Dedifferentiated amniotic fluid mesenchymal stem cell (primary cell): ENCODE measurements around the gene DAZAP2.
A peak's percentile ranks its signal among the peaks of the same experiment; 100 is the strongest.

Experiments
- DNase-seq: peaks from one replicate; pipeline ENCODE4 v3.0.0-alpha.2; 2016; ENCODE audit errors: extremely low spot score

Gene DAZAP2, protein sequence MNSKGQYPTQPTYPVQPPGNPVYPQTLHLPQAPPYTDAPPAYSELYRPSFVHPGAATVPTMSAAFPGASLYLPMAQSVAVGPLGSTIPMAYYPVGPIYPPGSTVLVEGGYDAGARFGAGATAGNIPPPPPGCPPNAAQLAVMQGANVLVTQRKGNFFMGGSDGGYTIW

DNA sequence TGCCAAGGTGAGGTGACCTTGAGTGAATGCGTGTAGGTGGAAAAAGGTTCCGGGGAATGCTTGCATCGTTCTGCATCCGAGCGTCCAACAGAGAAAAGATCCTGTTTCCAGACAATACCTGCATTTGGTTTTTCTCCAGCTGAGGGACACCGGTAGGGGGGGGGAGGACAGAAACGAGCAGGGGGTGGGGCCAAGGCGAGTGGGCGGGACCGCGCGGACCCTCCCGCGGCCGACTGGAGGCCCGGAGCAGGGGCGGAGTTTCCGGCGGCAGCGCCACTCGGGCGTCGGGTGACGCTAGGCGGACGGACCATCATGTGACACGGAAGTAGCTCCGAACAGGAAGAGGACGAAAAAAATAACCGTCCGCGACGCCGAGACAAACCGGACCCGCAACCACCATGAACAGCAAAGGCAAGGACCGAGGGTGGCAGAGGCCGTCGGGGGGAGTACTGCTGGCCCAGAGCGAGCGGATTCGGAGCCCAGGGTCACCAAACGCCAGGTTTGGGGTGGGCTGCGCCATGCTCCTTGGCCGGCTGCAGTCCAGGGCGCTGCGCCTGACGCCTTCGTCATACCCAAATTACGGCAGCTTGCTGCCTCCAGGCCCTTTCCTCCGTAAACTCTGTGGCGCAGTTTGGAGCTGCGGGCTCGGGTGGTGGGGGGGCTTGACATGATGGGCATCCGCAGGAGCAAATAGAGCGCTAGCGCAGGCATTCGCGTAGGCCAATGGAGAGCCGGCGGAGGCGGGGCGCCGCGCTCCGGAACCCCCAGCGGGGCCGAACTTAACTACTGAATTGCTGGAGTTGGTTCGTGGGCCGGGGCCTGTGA, at the start of gene DAZAP2:
Gene DAZAP2, plus strand, starts transcription at position 317 of the 825 bp plus-strand sequence. Its CDS starts 82 bp downstream, at position 399.
- peak; percentile 94 for DNase-seq

DNA sequence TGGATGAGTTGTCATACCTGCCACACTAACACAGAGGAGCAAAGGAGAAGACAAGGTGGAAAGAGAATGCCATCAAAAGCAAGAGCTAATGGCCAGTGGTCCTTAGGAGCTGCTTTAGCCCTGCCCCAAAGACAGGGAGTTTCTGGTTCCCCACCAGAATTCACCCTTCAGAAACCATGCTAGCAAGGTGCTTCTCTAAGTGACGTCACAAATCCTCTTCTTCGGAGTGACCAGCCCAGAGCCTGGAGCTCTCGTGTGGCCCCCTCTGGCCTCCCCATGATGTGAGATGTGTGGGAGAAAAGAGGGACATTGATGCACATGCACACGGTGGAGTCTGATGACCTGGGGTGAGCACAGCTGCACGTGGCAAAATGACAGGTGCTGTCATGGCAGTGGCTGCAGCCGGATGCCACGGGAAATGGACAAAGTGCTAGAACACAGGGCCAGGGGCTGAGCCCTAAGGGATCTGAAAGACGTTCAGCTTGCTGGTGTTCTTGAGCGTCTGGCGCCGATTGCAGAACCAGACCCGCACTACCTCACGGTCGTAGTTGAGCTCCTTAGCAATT, 48.8 kb upstream of the DAZAP2 start:
- DNase-seq = no peak

DNA sequence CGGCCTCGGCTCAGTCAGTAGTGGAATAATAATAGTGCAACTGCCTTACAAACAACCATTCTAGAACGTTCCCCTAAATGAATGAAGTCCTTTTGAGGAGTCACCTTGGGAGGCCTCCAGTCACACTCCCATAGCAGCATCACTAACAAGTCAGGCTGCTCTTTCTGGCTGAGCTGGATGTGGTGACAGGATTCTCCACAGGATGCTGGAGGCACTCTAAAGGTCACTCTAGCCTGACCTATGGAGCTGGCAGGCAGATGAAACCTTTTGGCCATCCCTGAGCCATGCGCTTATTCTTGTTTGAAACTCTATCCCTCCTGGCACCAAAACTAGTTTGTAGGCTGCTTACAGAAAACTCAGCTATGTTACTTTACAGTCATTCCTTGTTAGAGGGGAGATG, 47.8 kb upstream of the DAZAP2 start:
- no peak for DNase-seq

DNA sequence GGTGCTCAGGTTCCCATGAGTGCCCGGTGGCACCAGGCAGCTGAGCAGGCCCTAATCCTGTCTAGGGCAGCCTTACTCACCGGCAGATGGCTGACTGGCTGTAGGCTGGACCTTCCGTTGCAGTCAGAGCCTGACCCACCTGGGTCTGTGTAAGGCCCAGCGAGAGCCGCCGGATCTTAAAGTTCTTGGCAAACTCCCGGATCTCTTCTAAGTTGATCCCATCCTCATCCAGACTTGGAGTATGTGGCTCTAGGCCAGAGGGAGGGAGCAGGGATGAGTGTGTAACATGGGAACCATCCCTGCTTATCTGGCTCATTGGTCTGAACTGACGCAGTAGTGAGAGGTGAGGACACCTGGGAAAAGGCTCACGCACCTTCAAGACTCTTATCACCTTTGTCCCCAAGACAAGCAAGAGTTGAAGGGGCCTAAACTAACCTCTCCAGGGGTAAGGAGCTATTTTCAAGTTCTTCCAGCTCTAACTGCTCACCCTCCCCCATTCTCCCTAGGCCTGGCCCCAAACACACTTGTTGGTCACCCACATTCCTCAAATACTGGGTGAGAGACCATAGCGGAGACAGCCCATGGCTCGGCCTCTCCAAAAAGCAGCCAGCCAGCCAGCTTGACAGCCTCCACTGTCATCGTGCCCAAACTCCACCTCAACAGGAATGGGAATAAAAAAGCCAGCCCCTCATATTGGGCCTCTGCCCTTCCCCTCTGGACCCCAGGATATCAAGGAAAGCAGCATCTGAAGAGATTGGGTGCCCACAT, 46.9 kb upstream of the DAZAP2 start:
- DNase-seq = no peak

DNA sequence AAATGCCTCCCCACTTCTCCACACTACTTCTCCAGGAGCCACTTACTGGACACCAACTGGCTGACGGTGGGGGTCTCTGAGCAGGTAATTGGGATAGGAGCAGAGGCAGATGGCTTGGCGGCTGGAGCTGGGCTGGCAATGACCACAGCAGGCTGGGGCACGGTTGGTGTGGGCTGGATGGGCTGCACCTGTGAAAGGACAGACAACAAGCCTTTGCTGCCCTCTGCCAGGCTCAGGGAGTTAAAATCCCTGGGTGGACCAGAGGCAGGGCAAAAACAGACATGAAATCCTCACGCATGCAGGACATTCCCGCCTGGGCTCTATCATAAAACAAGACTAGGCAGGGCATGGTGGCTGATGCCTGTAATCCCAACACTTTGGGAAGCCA, 46.3 kb upstream of the DAZAP2 start:
- no peak for DNase-seq

DNA sequence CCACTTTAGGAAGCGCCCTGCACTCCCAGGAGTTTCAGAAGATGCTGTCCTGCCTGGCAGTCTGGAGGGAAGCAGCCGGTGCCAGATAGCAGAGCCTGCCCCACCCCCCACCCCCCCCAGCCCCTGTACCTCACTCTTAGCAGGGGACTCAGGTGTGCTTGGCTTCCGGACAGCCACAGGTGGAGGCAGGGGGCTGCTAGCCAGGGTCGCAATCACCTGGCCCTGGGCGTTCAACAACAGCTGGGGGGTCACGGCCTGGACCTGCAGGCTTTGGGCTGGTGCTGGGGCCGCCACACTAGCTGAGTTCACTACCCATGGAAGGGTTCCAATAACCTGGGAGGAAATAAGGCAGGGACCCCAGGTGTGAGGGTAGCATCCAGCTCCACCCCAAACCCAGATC, 42.8 kb upstream of the DAZAP2 start:
- no peak for DNase-seq

DNA sequence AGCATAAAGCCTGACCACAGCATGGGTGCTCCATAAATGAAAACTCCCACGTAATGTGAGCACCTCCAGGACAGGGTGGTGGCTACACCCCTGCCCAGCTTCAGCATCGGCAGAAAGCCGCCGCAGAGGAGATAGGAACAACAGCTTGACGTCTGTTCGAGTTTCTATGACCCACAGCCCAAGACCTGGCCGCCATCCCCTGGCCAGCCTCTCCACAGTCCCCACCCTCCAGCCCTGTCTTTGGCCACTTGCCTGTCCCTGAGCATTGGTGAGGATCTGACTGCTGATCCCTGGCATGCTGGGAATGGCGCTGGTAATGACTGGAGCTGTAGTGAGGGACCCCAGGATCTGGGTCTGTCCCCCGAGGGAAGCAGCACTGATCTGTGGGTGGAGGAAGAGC, 42.1 kb upstream of the DAZAP2 start:
- DNase-seq = no peak

DNA sequence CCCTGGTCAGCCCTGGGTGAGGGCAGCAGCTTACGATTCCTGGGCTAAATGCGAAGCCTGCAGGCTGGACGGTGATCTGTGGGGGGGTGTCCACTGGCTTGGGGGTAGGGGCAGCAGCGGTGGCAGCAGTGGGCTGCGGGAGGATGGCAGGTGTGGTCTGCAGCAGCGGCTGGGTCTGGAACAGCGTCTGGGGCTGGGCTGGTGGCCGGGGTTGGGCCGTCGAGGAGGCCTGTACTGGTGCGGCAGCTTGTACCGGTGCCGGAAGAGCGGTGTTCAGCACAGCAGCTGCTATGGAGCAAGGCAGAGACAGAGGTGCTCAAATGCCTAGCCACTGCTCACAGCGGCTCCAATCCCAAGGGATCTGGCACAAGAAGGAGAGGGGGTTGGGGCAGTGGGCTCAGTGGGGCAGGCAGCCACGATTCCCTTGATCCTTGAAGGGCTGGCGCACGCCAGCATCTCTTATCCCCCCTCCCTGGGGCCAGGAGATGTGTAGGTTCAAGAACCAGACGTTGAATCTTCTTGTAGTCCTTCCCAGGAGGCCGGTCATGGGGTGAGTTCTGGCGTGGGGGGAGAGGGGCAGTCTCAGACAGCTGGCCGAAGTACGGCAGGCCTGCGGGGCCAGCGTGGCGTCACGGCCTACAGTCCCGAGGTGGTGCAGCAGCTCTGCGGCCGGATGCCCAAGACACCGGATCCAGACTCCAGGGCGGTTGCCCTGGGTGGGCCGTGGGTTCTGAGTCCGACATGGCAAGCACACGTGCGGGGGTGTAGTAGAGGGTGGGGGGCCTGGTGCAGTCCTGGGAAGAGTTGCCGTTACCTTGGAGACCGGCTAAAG, 40.7 kb upstream of the DAZAP2 start:
- DNase-seq = no peak

DNA sequence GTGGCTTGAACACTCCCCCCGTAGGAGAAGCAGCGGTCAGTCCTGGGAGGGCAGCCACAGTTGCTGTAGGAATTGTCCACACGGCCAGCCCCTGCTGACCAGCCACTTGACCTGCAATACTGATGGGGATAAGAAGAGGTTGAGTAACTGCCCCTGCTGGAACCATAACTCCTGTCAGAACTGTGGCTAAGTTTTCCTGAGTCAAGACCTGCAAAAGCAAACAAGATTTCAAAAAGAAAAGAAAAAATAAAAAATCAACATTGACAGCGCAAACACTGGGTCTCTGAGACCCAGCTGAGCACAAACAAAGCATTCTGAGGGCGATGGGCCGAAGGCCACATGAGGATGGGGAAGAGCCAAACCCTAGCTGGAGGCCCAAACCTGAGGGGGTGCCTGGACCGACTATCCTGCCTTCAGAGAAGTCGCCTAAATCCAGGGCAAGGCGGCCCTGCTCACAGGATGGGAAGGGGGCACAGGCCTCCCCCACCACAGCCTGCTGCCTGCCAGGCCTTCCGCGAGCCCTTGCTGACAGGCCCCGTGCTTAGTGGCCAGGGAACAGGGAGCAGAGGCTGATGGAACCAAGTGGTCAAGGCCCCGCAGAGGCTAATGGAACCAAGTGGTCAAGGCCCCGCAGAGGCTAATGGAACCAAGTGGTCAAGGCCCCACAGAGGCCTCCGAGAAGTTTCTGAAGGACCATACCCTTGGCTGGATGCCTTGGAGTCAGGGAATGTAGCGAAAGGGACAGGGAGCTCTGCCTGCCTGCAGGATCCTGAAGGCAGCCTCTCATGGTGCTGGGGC, 39.9 kb upstream of the DAZAP2 start:
- DNase-seq = no peak

DNA sequence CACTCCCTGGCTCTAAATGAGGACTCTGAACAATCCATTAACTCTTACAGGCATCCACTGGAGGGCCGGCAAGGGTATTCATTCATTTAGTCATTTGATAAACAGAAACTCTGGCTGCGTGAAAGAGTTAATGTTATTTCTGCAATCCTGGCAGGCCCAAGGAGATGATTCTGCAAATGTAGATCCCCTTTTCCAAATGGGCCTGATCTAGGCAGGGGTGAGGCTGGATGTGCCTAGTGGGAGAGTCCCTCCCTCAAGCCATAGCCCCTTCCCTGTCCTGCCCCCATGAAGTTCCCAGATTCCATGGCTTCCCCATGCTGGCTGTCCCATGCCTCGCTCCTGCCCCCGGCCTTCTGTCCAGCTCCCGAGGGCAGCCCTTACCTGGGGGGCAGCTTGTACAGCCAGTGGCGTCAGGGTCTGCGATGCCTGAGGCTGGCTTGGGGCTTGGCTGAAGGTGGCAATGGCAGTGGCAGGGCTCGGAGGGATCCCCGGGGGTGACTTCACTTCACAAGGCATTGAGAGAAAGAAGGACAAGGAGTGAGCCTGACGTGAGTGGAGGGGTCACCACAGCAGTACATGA, 39.2 kb upstream of the DAZAP2 start:
- DNase-seq = no peak

DNA sequence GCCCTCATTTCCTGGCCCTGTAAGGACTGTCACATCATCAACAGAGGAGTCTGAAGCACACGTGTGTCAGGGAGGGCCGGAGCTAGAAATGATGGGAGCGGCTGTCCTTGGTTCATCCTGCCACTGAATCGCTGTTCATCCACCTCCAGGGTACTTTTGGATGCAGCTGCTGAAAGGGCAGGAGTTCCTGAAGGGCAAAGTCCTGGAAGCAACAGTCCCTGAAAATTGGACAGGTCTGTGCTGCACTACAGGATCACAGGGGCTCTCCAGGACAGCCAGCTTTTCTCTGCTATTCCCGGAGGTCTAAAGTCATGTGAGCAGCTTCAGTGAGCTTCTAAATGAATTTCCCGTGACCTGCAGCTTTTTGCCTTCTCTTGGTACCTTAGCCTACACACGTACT, 38.5 kb upstream of the DAZAP2 start:
- no peak for DNase-seq

DNA sequence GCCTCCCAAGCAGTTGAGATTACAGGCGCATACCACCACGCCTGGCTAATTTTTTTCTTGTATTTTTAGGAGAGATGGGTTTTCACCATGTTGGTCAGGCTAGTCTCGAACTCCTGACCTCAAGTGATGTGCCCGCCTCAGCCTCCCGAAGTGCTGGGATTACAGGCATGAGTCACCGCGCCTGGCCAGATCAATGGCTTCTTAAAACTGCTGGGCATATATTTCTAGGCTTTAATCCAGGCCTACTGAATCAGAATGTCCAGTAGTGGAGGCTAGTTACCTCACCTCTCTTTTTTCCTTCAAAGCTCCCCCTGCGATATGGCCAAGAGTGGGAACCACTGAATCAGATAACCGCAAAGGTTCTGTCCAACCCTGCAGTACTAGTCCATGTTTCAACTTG, 37.8 kb upstream of the DAZAP2 start:
- DNase-seq = no peak

DNA sequence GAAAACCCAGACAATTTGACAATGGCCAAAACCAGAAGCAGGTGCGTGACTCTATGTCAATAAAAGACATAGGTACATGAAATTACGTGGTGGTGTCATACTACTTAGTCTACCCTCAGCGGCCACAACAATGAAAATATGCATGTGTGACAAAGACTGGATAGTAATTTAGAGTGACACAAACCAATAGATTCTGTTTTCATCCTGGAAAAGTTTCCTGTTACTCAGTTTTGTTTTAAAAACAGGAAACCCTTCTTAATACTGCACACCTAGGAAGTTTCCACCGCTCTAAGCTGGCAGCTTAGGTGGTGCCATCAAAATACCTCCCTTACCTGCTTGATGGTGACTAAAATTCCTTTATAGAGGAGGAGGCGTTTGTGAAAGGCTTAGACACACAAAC, 35.9 kb upstream of the DAZAP2 start:
- no peak for DNase-seq

DNA sequence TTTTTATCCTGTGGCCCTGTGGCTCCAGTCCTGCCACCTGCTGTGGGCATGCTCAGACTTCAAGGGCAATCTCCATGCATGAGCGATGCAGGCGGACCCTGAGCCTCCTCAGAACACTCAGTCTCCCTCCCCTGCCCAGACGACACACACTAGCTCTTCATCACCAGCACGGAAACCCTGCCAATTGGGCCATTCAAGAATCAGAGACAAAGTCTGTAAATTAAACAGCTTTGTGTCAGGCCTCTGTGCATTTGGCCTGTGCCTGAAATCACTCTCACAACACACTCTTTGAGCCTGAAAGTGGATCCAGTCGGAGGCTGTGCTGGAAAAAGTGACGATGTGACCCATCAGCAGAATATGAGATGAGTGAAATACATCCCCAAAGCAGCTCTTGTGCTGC, 33.3 kb upstream of the DAZAP2 start:
- no peak for DNase-seq

DNA sequence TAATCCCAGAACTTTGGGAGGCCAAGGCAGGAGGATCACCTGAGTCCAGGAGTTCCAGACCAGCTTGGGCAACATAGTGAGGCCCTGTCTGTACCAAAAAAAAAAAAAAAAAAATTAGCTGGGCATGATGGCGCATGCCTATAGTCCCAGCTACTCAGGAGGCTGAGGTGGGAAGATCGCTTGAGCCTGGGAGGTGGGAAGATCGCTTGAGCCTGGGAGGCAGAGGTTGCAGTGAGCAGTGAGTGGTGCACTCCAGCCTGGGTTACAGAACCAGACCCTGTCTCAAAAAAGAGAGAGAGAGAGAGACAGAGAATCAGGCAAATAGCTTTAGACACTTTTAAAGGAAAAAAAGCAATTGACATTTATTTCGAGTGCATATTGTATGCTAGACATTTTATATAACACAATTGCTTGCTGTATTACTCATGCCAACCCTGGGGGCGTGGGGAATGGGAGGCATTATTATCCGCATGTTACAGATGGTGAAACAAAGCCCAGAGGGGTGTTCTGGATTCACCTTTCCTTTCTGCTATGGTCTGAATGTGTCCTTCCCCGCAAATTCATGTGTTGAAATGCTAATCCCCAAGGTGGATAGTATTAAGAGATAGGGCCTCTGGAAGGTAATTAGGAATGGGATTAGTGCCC, 30.5 kb upstream of the DAZAP2 start:
- no peak for DNase-seq

DNA sequence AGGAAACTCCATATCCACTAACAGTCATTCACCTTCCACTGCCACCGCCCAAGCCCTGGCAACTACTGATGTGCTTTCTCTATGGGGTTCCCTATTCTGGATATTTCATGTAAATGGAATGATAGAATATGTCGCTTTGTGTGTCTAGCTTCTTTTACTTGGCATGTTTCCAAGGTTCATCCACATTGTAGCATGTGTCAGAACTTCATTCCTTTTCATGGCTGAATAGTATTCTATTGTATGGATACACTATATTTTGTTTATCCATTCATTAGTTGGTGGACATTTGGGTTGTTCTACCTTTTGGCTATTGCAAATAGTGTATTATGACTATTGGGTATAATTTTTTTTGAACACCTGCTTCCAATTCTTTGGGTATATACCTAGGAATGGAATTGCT, 29.4 kb upstream of the DAZAP2 start:
- DNase-seq = no peak

DNA sequence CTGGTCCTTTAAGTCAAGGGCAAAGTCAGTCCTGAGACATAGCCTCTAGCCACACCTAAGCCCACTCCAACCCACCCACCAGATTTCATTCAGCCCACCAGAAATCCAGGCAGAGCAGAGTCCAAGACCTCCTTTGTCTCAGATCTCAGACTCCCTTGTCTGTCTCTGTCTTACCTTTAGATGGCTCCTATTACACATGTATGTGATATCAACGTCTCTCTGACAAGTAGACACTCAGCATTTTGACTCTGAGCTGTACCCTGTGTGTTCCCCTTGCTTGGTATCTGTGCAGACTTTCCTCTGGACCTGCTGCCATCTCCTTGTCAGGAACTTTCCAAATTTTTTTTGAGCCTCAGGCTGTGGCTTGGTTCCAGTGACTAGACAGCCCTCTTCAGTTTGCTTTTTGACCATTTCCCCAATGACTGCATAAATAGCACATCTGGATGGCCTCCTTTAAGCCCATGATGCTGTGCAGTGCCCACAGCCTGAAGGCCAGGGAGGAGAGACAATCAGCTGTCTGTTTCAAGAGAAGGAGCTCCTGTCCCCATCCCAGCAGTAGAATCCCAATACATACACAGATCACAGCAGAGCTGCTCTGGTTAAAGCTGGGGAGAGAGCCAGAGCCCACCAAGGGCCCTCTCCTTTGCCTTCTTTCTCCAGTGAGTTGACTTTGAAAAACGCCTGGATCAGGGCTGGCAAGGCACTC, 27.8 kb upstream of the DAZAP2 start:
- DNase-seq = no peak

DNA sequence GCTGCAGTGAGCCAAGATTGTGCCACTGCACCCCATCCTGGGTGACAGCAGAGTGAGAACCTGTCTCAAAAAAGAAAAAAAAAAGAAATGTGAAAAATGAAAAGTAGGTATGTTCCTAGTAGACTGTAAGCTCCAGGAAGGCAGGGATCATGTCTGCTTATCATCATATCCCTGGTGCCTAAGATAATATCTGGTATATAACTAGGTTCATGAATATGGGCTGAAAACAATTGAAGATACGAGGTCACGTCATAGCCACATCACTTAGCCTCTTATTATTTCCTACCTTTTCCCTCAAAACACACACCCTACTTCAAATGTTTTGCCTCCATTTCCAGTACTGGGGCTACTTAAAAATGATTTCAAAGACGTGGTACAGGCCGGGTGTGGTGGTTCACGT, 23.7 kb upstream of the DAZAP2 start:
- DNase-seq = no peak

DNA sequence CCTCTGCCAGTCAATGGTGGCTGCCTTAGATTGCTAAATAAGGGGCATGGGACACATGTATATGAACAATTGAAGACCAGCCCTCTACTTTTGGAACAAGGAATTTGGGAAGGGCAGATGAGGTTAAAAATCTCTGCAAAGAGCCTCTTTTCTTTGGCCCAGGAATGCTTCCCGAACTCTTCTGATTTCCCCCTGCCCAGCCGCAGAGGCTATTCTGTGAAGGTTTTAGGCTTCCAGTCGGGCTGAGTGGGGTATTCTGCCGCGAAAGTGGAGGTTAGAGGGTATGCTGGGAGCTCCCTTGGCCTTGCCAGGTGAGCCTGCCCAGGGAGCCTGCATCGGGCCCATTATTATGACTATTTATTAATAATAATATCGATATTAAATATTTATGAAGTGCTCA, 22.0 kb upstream of the DAZAP2 start:
- no peak for DNase-seq
